HFFc6 (cell line): ENCODE data around the gene FOXP1. TPM values are rescaled to one million over a fixed set of nuclear protein-coding genes. Genes with fewer than 3 reads are reported as not detected.

ENCODE experiments used
- DNase-seq: peaks from one replicate; pipeline ENCODE4 v3.0.0-alpha.2; 2018
- H3K27ac Mint-ChIP-seq: 2 replicates; pipeline ENCODE4 v1.8.0; 2020; ENCODE audit warnings: mild to moderate bottlenecking, mixed read lengths
- H3K27me3 Mint-ChIP-seq: 2 replicates; pipeline ENCODE4 v1.8.0; 2021; ENCODE audit warnings: mild to moderate bottlenecking, moderate library complexity, mixed read lengths; ENCODE audit not compliant: insufficient read depth
- H3K36me3 Mint-ChIP-seq: 2 replicates; pipeline ENCODE4 v1.8.0; 2021; ENCODE audit warnings: low read depth, mixed read lengths
- H3K4me1 Mint-ChIP-seq: 2 replicates; pipeline ENCODE4 v1.8.0; 2020; ENCODE audit warnings: low read depth, mixed read lengths
- H3K4me3 Mint-ChIP-seq: 2 replicates; pipeline ENCODE4 v1.8.0; 2020; ENCODE audit warnings: mild to moderate bottlenecking, moderate library complexity, mixed read lengths
- H3K9me3 Mint-ChIP-seq: 2 replicates; pipeline ENCODE4 v1.8.0; 2020; ENCODE audit warnings: mild to moderate bottlenecking, mixed read lengths
- CTCF ChIP-seq: fragments of 200-600 bp; sonication (generic); IDR thresholded peaks from 2 replicates; pipeline ENCODE4 v1.5.0; 2021; ENCODE audit warnings: antibody characterized with exemption, mild to moderate bottlenecking
- total RNA-seq, 6 experiments: library from RNA; stranded (reverse); fragmentation: NEBNext Ultra II Directional; extraction: Animal tissue kit (Norgen Biotek cat#: 25700); gene quantifications; 2 replicates in 1 of 6; 3 replicates in 5 of 6; pipeline ENCODE4 v1.2.3, GENCODE V29; 2021

The FOXP1 gene
- total RNA-seq, 6 experiments from 2014 or later, result 32.2 to 59.3 (median 52.0) TPM

GRCh38 chr3:71415681-71416122 is 167.8 kb downstream of the FOXP1 start:
- no peak for DNase-seq
- no peak overlapping the region for H3K27ac Mint-ChIP-seq
- no peaks in the 10 kb centered on the region for H3K27me3 Mint-ChIP-seq
- no peak overlapping the region for H3K4me3 Mint-ChIP-seq
- peaks cover 20% of the 10 kb centered on the region for H3K4me1 Mint-ChIP-seq
- TF ChIP-seq CTCF, result no peak
- H3K36me3 Mint-ChIP-seq, result no peaks in the 10 kb centered on the region
- no peaks in the 10 kb centered on the region for H3K9me3 Mint-ChIP-seq

- Mint-ChIP-seq H3K36me3 (no peaks in the 10 kb centered on the region), H3K27me3 (no peaks in the 10 kb centered on the region), H3K4me3 (no peak overlapping the region), H3K27ac (no peak overlapping the region), H3K4me1 (peaks cover 20% of the 10 kb centered on the region), H3K9me3 (no peaks in the 10 kb centered on the region)
- DNase-seq, result no peak
- TF ChIP-seq CTCF, result no peak
These were observed 169.2 kb downstream of the FOXP1 start for GRCh38 chr3:71414189-71414927.

GRCh38 chr3:71413572-71413971 is 170.0 kb downstream of the FOXP1 start:
- H3K4me1 Mint-ChIP-seq, result peaks cover 20% of the 10 kb centered on the region
- H3K27ac Mint-ChIP-seq, result no peak overlapping the region

GRCh38 chr3:71409352-71409751 is 174.2 kb downstream of the FOXP1 start:
- Mint-ChIP-seq H3K27me3 (no peaks in the 10 kb centered on the region), H3K4me3 (no peak overlapping the region), H3K9me3 (no peaks in the 10 kb centered on the region), H3K36me3 (no peaks in the 10 kb centered on the region), H3K4me1 (peaks cover 21% of the 10 kb centered on the region), H3K27ac (no peak overlapping the region)
- no peak for DNase-seq
- TF ChIP-seq CTCF, result no peak

More at GRCh38 chr3:71413572-71413971, 170.0 kb downstream of the FOXP1 start:
- Mint-ChIP-seq H3K4me3 (no peak overlapping the region), H3K27me3 (no peaks in the 10 kb centered on the region), H3K9me3 (no peaks in the 10 kb centered on the region), H3K36me3 (no peaks in the 10 kb centered on the region)
- TF ChIP-seq CTCF, result no peak
- DNase-seq, result no peak

- Mint-ChIP-seq H3K27me3 (no peaks in the 10 kb centered on the region), H3K36me3 (no peaks in the 10 kb centered on the region), H3K27ac (no peak overlapping the region), H3K4me3 (no peak overlapping the region), H3K9me3 (no peaks in the 10 kb centered on the region), H3K4me1 (peaks cover 21% of the 10 kb centered on the region)
- TF ChIP-seq CTCF, result no peak
- DNase-seq, result no peak
These were observed 174.6 kb downstream of the FOXP1 start for GRCh38 chr3:71408903-71409302.
